Activated naive CD8-positive, alpha-beta T cell treated with anti-CD3 and anti-CD28 coated beads, Interleukin-2, amount 50 U/mL, for 24 hours (primary cell): Measurements from ENCODE around the gene ENTPD7.

Experiments
- ATAC-seq: fragments of 150-1000 bp; cut with Tn5 transposase; one replicate; pipeline ENCODE4 v1.10.0; 2021
- DNase-seq: peaks from one replicate; pipeline ENCODE4 v3.0.0; 2021
- H3K27ac Mint-ChIP-seq: one replicate; pipeline ENCODE4 v1.8.0; 2021; ENCODE audit warnings: mild to moderate bottlenecking, mixed read lengths
- H3K27me3 Mint-ChIP-seq: one replicate; pipeline ENCODE4 v1.8.0; 2021; ENCODE audit warnings: mixed read lengths
- H3K36me3 Mint-ChIP-seq: one replicate; pipeline ENCODE4 v1.8.0; 2021; ENCODE audit warnings: low read depth, mixed read lengths
- H3K4me1 Mint-ChIP-seq: one replicate; pipeline ENCODE4 v1.8.0; 2021; ENCODE audit warnings: mixed read lengths
- H3K4me3 Mint-ChIP-seq: one replicate; pipeline ENCODE4 v1.8.0; 2021; ENCODE audit warnings: mild to moderate bottlenecking, moderate library complexity, mixed read lengths
- H3K9me3 Mint-ChIP-seq: one replicate; pipeline ENCODE4 v1.8.0; 2021; ENCODE audit warnings: mixed read lengths

The ENTPD7 gene

GRCh38 chr10:99693933-99694583, 34.7 kb downstream of the ENTPD7 start:
- H3K4me1 Mint-ChIP-seq: no peaks in the 10 kb centered on the region
- no peak for DNase-seq
- H3K4me3 Mint-ChIP-seq: no peak overlapping the region
- no peak for ATAC-seq
- H3K27ac Mint-ChIP-seq: no peak overlapping the region
- peaks cover 25% of the 10 kb centered on the region for H3K36me3 Mint-ChIP-seq
- H3K9me3 Mint-ChIP-seq: no peaks in the 10 kb centered on the region
- H3K27me3 Mint-ChIP-seq: no peaks in the 10 kb centered on the region

GRCh38 chr10:99695761-99696160, 36.5 kb downstream of the ENTPD7 start:
- Mint-ChIP-seq H3K27ac (no peak overlapping the region), H3K36me3 (peaks cover 30% of the 10 kb centered on the region), H3K27me3 (no peaks in the 10 kb centered on the region), H3K4me1 (no peaks in the 10 kb centered on the region), H3K9me3 (no peaks in the 10 kb centered on the region), H3K4me3 (no peak overlapping the region)
- ATAC-seq: no peak
- no peak for DNase-seq

- no peak overlapping the region for H3K4me3 Mint-ChIP-seq
- H3K4me1 Mint-ChIP-seq: no peaks in the 10 kb centered on the region
- no peaks in the 10 kb centered on the region for H3K27me3 Mint-ChIP-seq
- no peaks in the 10 kb centered on the region for H3K9me3 Mint-ChIP-seq
- H3K36me3 Mint-ChIP-seq: peaks cover 32% of the 10 kb centered on the region
- no peak for DNase-seq
- no peak for ATAC-seq
- no peak overlapping the region for H3K27ac Mint-ChIP-seq
Observed at GRCh38 chr10:99698504-99699080, 39.3 kb downstream of the ENTPD7 start.

GRCh38 chr10:99700649-99701048, 41.3 kb downstream of the ENTPD7 start:
- no peak for ATAC-seq
- no peak overlapping the region for H3K4me3 Mint-ChIP-seq
- no peak overlapping the region for H3K27ac Mint-ChIP-seq
- DNase-seq: no peak
- H3K36me3 Mint-ChIP-seq: peaks cover 38% of the 10 kb centered on the region
- no peaks in the 10 kb centered on the region for H3K9me3 Mint-ChIP-seq
- no peaks in the 10 kb centered on the region for H3K27me3 Mint-ChIP-seq
- no peaks in the 10 kb centered on the region for H3K4me1 Mint-ChIP-seq

- H3K27ac Mint-ChIP-seq: no peak overlapping the region
- no peaks in the 10 kb centered on the region for H3K27me3 Mint-ChIP-seq
Observed at GRCh38 chr10:99708428-99709012, 49.2 kb downstream of the ENTPD7 start.

GRCh38 chr10:99709480-99710229, 50.3 kb downstream of the ENTPD7 start:
- ATAC-seq (peak; percentile 91), DNase-seq (no peak)
- Mint-ChIP-seq H3K4me3 (no peak overlapping the region), H3K9me3 (no peaks in the 10 kb centered on the region), H3K27me3 (no peaks in the 10 kb centered on the region), H3K27ac (peak overlapping the region; percentile 70), H3K4me1 (peaks cover 15% of the 10 kb centered on the region), H3K36me3 (peaks cover 28% of the 10 kb centered on the region)

More at GRCh38 chr10:99708428-99709012, 49.2 kb downstream of the ENTPD7 start:
- no peaks in the 10 kb centered on the region for H3K9me3 Mint-ChIP-seq
- no peak for DNase-seq
- no peak overlapping the region for H3K4me3 Mint-ChIP-seq
- peaks cover 15% of the 10 kb centered on the region for H3K4me1 Mint-ChIP-seq
- ATAC-seq: no peak
- H3K36me3 Mint-ChIP-seq: peaks cover 24% of the 10 kb centered on the region

GRCh38 chr10:99711129-99711719, 51.9 kb downstream of the ENTPD7 start:
- H3K27ac Mint-ChIP-seq: no peak overlapping the region
- H3K4me3 Mint-ChIP-seq: no peak overlapping the region
- ATAC-seq (peak; percentile 58), DNase-seq (peak; percentile 14)
- peaks cover 32% of the 10 kb centered on the region for H3K36me3 Mint-ChIP-seq
- no peaks in the 10 kb centered on the region for H3K9me3 Mint-ChIP-seq
- no peaks in the 10 kb centered on the region for H3K27me3 Mint-ChIP-seq
- H3K4me1 Mint-ChIP-seq: peaks cover 15% of the 10 kb centered on the region

- no peaks in the 10 kb centered on the region for H3K27me3 Mint-ChIP-seq
- no peaks in the 10 kb centered on the region for H3K9me3 Mint-ChIP-seq
- peaks cover 15% of the 10 kb centered on the region for H3K4me1 Mint-ChIP-seq
- no peak overlapping the region for H3K4me3 Mint-ChIP-seq
- DNase-seq (no peak), ATAC-seq (no peak)
- peaks cover 43% of the 10 kb centered on the region for H3K36me3 Mint-ChIP-seq
- peak overlapping the region; percentile 30 for H3K27ac Mint-ChIP-seq
Observed at GRCh38 chr10:99714446-99714845, 55.1 kb downstream of the ENTPD7 start.

GRCh38 chr10:99720387-99720786, 61.1 kb downstream of the ENTPD7 start:
- no peak overlapping the region for H3K4me3 Mint-ChIP-seq
- ATAC-seq: no peak
- H3K9me3 Mint-ChIP-seq: no peaks in the 10 kb centered on the region
- no peaks in the 10 kb centered on the region for H3K27me3 Mint-ChIP-seq
- H3K27ac Mint-ChIP-seq: no peak overlapping the region
- H3K36me3 Mint-ChIP-seq: peaks cover 63% of the 10 kb centered on the region
- H3K4me1 Mint-ChIP-seq: no peaks in the 10 kb centered on the region
- DNase-seq: no peak

- Mint-ChIP-seq H3K27me3 (no peaks in the 10 kb centered on the region), H3K4me1 (peaks cover 29% of the 10 kb centered on the region), H3K27ac (no peak overlapping the region), H3K9me3 (no peaks in the 10 kb centered on the region), H3K4me3 (no peak overlapping the region), H3K36me3 (peaks cover 38% of the 10 kb centered on the region)
- ATAC-seq: no peak
- no peak for DNase-seq
Observed at GRCh38 chr10:99730026-99730425, 70.7 kb downstream of the ENTPD7 start.

- DNase-seq: no peak
- H3K27ac Mint-ChIP-seq: peak overlapping the region; percentile 97
- H3K4me1 Mint-ChIP-seq: peaks cover 38% of the 10 kb centered on the region
- H3K36me3 Mint-ChIP-seq: peaks cover 41% of the 10 kb centered on the region
- H3K9me3 Mint-ChIP-seq: no peaks in the 10 kb centered on the region
- ATAC-seq: peak; percentile 50
- no peaks in the 10 kb centered on the region for H3K27me3 Mint-ChIP-seq
- peak overlapping the region; percentile 99 for H3K4me3 Mint-ChIP-seq
Observed at GRCh38 chr10:99731306-99732032, 72.2 kb downstream of the ENTPD7 start.

- ATAC-seq: peak; percentile 96
Observed at GRCh38 chr10:99732033-99732842, 72.9 kb downstream of the ENTPD7 start, which contains the start of the genes COX15 and CUTC. Gene COX15, minus strand, starts transcription at chr10:99732127. Its CDS starts 78 bp downstream, at chr10:99732049. Gene CUTC, plus strand, starts transcription at chr10:99732234. Its CDS starts 115 bp downstream, at chr10:99732349.

GRCh38 chr10:99733366-99733765, 74.1 kb downstream of the ENTPD7 start:
- H3K36me3 Mint-ChIP-seq: peaks cover 42% of the 10 kb centered on the region
- H3K4me3 Mint-ChIP-seq: peak overlapping the region; percentile 99
- DNase-seq (no peak), ATAC-seq (no peak)
- no peaks in the 10 kb centered on the region for H3K9me3 Mint-ChIP-seq
- H3K27ac Mint-ChIP-seq: peak overlapping the region; percentile 67
- no peaks in the 10 kb centered on the region for H3K27me3 Mint-ChIP-seq
- H3K4me1 Mint-ChIP-seq: peaks cover 40% of the 10 kb centered on the region

More at GRCh38 chr10:99732033-99732842, 72.9 kb downstream of the ENTPD7 start, which contains the start of the genes COX15 and CUTC:
- Mint-ChIP-seq H3K4me3 (peak within 1 kb of the TSS; percentile 99), H3K27me3 (no peaks in the 10 kb centered on the region), H3K27ac (peak within 1 kb of the TSS; percentile 97), H3K9me3 (no peaks in the 10 kb centered on the region), H3K36me3 (peaks cover 44% of the 10 kb centered on the region), H3K4me1 (peaks cover 38% of the 10 kb centered on the region)
- peak; percentile 95 for DNase-seq
